ENCODE data around the gene PACSIN2.
"Not testable (repeated sequence)": the region's sequence is repeated elsewhere in the genome, so short reads cannot be mapped to it uniquely, and the experiment has no call there.

PACSIN2 gene

DNA sequence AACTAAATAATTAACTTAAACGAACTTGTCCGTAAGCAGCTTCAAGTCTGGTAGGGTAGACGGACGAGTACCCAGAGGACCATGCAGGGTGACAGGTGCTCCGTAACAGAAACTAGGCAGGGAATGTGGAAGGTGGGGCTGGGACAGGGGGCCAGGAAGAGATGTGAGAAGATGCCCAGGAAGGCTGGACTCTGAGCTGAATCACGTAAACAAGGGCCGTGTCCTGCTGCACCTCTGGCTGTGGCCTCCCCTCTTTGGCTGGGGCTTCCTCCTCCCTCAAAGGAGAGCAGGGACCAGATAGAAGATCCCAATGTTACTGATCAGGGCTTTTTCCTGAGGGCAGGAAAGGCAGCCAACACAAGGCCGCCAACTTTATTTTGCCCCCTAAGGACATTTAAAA, 47.9 kb downstream of the PACSIN2 start:
- no peak for DNase-seq (ENCODE audit: low read depth, low spot score)

DNA sequence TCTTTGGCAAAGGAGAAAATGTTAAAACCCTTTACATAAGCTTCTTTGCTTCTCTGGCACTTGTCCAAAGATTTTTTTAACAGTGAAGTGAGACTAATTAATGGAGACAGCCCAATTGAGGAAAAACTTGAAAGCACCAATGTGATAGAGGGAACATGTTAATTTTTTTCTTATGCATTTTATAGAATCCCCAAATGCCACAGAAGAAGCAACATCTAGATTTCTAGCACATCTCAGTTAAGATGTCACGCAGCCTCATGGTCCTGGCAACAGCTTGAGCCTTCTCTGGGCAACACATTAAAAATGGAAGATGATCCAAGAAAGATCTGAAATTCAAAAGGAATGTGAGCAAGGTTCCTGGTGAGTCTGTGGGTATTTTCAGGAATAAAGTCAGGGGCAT, 48.5 kb downstream of the PACSIN2 start:
- no peak for DNase-seq (ENCODE audit: low read depth, low spot score)

DNA sequence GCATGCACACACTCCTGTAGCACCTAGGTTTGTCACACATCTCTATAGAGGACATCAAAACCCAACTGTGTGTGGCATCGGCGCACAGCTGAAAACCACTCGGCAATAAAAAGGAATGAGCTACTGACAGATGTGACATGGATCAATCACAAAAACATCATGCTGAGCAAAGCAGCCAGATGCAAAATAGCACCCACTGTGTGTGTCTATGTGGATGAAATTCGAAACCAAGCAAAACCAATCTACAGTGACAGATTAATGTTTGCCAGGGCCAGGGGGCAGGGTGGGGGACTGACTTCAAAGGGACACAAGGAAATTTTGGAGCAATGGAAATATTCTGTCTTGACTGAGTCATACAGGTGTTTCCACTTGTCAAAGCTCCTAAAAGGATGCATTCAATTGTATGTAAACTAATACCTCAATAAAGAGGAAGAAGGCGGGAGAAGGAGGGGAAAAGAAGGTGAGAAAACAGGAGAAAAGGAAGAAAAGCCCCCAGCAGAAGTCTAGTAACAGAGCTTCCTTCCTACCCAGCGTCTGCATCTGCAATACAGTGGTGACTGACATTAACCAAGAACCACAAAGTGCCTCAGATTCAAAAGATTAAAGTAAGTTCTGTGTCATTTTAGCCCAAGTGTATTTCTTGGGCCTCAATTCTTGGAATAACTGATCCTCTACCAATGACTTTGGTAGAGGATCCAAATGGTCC, 49.8 kb downstream of the PACSIN2 start:
- DNase-seq (ENCODE audit: low read depth, low spot score), result no peak

DNA sequence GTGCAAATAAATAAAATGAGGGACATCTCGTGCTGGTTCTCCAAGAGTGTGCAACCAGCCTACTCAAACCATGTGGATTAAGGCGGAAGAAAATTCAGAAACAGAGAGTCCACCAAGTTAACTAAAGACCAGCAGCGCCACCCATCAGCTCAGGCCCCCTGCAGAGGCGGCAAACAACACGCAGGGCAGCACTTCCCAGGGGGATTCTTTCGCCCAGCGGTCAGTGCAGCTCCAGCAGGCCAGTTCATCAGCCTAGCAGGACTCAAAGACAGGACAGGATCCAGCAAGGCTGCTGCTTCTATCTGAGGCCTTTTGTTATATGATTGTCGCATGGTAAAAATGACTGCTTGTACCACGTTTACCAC, 51.7 kb downstream of the PACSIN2 start:
- DNase-seq (ENCODE audit: low read depth, low spot score), result no peak

DNA sequence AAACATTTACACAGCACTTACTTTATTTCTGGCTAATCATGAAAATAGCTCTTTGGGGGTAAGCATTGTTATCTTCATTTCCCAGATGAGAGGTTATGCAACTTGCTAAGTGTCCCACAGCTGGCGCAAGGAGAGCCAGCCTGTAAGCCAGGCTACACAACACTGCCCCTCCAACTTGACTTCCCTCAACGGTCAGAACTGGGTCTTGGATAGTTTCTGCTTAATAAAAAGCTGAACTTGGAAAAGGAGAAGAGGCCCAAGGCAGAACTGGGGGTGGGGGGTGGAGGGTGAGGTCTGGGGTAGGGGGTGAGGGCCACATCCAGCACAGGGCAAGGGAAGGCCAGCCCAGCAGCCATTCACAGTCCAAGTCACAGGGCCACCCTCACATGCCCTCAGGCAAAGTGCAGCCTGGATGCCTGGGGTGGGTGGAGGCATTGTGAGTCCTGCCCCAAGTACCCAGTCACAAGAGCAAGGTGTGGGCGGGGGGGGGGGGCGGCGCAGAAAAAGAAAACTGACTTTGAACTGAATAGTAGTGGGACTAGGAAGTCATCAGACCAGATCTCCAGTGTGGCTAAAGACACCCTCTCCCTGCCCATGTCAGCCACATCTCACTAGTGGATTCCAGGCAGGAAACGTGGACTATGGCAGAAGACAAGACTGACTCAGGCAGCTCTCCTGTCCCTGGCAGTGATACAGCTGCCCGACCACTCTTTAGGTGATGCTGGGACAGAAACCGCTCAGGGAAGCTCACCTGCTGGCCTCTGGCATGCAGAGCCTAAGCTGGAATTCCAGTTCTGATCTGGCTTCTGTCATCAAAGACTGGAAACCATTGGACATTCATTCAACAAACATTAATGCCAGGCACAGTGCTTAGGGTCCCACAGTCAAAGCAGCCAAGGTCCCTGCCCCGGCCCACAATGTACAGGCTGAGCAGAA, 52.4 kb downstream of the PACSIN2 start:
- no peak for DNase-seq (ENCODE audit: low read depth, low spot score)

DNA sequence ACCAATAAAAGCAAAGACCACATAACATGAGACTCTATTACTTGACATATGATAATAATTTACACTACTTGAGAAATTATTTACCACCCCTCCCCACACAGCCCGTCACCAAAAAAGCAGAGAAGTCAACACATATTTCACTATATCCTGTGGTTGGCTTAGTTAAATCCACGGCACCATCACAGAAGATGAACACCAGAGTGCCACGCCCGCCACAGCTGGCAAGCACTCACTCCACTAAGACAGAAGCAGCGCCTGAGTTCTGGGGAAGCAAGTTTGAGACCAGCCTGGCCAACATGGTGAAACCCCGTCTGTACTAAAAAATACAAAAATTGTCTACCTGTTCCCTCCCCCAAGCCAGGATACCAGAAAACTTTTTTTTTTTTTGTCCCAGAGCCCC, 53.1 kb downstream of the PACSIN2 start:
- no peak for DNase-seq (ENCODE audit: low read depth, low spot score)

DNA sequence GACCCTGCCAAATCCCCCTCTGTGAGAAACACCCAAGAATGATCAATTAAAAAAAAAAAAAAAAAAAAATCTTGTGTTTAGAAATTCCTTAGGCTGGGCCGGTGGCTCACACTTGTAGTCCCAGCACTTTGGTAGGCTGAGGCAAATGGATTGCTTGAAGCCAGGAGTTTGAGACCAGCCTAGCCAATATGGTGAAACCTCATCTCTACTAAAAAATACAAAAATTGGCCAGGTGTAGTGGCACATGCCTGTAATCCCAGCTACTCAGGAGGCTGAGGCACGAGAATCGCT, 53.6 kb downstream of the PACSIN2 start:
- DNase-seq (ENCODE audit: low read depth, low spot score), result not testable (repeated sequence)

DNA sequence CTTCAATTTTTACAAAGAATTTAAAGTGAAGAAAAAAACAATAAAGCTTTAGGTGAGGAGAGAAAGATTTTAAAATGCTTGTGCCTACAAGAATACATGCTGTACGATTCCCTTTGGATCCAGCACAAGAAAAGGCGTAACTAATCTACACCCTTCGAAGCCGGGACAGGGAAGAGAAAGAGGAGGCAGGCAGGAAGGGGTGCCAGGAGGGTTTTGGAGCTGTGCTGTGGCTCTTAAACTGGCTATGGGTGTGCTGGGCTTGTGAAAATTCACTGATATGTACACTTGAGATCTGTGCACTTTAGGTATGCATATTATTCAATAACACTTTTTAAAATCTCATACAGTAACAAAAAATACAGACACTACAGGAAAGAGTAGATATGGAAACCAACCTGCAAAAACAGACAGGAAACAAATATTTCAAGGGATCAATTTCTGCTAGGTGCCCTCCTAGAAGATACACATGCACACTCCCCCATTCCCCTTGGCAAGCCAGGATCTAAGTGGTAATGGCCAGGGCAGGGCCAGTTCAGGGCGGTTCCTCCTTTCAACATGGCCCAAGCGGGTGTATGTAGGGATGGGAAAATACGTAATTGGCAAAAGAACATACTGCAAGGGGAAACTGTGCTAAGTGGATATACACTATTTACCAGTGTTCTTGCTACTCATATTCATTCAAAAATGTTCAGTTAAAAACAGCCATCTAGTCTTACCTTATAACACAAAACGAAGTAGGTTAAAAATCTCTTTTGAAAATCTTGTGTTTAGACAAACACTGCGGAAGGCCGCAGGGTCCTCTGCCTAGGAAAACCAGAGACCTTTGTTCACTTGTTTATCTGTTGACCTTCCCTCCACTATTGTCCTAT, 54.2 kb downstream of the PACSIN2 start:
- no peak for DNase-seq (ENCODE audit: low read depth, low spot score)

DNA sequence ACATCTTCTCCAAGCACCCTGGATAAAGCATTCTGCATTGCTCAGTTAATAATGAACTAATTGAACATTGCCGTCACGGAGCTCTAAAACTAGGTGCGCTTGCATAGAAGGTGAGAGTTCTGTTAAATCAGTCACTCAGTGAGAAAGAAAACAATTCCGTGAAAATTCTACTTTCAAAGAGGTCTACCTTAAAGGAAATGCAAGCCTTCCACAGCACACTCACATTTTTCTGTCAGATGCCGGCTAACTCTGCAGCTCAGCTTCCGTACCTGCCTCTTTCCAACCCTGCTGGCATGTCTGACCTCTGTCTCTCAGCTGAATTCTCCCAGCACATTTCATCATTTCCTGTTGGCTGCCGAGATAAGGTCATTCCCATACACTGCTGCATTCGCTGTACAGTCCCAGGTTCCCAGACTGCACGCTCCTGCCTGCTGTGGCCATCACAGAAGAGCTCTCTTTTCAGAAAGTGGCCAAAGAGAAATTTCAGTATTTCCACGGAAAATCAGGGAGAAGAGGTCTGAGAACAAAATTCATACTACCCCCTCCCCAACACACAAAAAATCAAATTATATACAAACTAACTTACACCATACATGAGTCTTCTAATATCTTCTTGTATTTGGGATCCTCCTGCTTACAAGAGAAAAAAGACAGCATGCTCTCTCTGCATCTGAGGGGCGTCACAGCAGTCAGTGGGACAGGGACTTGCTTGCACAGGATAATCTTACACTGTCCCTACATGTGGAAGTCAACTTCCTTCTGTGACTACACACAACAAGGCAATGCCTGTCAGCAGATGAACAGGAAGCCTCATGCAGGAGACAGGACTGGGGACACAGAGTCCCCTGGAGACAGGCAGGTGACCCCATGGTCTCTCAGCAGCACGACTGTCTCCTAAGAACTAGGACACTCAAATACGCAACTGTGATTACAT, 55.1 kb downstream of the PACSIN2 start:
- DNase-seq (ENCODE audit: low read depth, low spot score), result no peak

DNA sequence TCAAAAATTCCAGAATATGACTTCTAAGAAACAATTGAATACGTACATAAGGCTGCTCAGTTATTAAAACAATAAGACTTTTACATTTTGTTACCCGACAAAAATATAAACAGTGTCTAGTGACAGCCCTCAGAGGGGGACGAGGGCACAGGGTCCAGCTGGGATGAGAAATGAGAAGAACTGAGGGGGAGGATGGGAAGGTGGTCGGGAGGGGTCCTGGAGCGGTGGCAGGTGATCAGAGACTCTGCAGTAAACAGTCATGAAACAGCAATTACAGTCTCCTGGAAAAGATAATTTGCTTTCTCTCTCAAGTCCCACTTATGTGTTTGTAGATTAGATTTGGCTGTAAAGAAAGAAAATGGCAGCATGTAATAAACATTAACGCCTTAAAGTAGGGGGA, 56.0 kb downstream of the PACSIN2 start:
- DNase-seq (ENCODE audit: low read depth, low spot score), result no peak

DNA sequence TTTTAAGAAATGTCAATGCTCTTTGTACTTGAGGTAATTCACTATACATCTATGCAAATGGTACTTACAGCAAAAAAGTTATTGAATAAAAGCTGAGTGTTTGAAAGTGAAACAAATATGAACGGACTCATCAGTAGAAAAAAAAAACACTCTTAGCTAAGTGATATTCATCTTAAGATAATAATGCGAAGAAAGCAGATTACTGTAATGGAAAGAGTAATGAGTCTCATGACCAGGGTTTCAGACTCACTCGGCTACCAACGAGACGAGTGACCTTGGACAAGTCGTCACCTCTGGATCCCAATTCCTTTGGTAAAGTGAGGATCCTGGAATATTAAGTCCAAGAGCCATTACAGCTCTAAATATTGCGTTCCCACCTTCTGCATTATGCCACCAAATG, 57.0 kb downstream of the PACSIN2 start:
- no peak for DNase-seq (ENCODE audit: low read depth, low spot score)

DNA sequence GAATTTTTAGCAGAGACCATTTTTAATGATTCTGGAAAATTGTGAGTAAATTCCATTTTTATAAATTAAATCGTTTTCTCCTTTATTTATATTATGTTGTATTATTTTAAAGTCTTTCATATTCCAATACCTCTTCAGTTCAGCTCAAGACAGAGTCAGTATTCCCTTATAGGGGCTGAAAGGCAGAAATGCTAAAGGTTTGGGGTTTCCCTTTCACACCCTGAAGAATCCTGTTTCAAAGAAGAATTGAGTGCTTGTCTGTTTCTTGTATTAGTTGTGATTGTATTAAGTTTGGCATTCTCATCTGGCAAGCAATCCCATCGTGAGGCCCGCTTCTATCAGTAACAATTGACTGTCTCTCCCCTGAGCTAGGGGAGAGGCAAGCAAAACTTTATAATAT, 57.4 kb downstream of the PACSIN2 start:
- DNase-seq (ENCODE audit: low read depth, low spot score), result no peak

DNA sequence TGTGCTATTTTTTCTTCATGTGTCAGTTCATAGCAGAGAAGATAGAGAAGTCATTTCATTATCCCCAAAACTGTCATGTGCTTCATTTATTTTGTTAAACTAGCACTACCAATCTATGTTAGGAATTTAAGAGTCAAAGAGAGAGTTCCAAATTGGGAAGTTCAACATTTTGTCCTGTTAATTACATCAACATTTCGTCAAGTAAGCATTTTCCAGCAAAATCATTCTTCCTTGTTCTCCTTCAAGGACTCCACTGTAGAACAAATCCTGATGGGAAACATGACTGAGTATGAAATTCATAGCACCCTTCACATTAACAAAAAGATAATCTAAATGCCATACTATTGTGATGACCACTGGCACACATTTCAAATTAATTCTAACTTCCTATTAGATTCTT, 59.1 kb downstream of the PACSIN2 start:
- DNase-seq (ENCODE audit: low read depth, low spot score), result no peak

DNA sequence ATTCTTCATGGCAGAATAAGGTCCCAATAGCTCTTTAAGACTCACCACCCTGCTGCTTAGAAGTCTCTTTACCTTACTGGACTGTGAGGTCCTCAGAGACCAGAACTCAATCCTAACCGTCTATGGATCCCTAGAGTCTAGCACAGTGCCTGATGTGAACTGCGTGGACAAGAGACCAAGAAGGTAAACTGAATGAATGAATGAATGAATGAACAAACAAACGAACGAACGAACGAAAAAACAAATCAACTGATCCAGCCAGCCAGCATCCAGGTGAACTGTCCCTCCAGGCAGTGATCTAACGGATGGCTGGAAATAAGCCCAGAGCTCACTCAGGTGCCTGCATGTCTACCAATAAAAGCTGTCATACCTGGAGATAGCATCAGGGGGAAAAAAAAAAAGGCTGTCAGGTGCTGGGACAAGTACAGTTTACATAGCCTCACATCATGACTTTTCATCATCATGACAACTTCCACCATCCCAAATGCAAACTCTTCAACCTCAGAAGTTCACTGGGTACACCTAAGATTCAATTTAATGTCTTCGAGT, 59.8 kb downstream of the PACSIN2 start:
- no peak for DNase-seq (ENCODE audit: low read depth, low spot score)

DNA sequence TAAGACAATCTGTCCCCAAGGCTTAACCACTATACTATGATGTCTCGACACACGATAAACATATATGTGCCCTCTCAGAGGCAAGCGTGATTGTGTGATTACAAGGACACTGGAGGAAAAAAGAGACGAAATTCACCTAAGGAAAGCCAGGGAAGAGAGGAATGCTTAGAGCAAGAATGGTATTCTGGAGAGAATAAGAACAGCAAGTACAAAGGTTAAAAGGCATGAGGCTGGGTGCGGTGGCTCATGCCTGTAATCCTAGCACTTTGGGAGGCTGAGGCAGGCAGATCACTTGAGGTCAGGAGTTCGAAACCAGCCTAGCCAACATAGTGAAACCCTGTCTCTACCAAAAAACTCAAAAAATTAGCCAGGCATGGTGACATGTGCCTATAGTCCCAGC, 61.2 kb downstream of the PACSIN2 start:
- DNase-seq (ENCODE audit: low read depth, low spot score), result not testable (repeated sequence)

DNA sequence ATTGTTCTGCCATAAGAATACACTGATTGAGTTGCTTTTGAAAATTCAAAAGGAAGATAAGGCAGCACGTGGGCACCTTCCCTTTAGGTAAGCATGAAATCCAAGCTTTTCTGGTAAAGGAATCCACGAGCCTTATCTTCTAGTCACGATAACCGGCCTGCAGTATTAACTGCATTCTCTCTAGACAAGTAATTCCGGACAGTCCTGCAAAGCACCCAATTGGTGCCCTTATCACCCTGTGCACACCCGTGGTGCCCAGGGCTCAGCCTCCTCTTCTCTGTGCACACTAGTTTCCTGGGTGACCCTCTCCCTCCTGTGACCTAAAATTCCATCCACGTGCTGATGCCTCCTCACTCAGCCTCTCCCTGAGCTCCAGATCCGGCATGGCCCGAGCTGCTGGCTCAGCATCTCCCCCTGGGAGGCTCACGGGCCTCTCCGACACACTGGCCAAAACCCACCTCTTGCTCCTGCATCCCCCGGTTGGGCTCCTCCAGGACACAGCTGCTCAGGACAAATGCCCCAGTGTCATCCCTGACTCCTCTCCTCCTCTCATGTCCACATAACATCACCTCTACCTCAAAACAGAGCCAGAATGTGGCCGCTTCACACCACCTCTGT, 63.7 kb downstream of the PACSIN2 start:
- no peak for DNase-seq (ENCODE audit: low read depth, low spot score)

DNA sequence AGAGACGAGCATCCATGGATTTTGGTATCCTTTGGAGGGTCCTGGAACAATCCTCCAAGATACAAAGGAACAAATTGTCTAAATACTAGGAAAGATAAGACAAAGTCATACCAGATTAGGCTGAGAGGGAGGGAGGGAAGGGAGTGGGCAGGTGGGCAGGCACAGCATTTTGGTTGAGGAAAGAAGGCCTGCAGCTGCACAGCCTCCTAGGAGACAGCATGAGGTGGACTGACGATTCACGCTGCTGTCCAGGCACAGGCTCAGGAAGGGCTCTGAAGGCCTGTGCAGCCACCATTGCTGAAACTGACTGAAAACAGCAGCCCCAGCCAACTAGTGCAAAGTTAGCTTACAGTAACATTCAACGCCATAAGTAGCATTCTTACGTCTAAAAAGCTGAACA, 64.7 kb downstream of the PACSIN2 start:
- no peak for DNase-seq (ENCODE audit: low read depth, low spot score)

DNA sequence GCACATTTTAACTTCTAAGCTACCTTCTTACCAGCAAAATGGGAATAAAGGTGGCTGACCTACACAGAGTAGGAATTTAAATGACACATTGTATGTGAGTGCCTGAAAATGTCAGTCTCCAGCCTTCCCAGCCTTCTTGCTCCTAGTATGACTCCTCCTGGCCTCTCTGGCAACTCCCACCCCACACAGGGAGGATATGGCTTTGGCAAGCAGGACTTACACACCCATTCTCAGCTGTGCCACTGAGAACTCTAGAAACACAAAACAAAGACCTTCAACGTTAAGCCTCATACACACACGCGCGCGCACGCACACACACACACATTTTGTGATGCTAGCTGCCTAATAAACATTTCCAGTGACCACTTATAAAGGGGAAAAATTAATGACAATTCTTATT, 65.8 kb downstream of the PACSIN2 start:
- DNase-seq (ENCODE audit: low read depth, low spot score), result no peak

DNA sequence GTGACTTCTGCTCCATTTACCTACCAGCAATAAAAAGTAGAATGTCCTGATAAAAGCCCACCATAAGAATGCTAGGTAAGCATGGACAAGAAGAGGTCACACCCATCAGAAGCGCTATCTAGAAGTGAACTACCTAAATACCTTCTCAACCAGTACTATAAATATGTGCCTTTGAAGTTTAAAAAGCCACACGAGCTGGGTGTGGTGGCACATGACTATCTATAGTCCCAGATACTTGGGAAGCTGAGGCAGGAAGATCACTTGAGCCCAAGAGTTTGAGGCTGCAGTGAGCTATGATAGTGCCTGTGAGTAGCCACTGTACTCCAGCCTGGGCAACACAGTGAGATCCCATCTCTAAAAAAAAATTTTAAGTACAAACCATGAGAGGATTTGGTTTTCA, 66.7 kb downstream of the PACSIN2 start:
- DNase-seq (ENCODE audit: low read depth, low spot score), result no peak

DNA sequence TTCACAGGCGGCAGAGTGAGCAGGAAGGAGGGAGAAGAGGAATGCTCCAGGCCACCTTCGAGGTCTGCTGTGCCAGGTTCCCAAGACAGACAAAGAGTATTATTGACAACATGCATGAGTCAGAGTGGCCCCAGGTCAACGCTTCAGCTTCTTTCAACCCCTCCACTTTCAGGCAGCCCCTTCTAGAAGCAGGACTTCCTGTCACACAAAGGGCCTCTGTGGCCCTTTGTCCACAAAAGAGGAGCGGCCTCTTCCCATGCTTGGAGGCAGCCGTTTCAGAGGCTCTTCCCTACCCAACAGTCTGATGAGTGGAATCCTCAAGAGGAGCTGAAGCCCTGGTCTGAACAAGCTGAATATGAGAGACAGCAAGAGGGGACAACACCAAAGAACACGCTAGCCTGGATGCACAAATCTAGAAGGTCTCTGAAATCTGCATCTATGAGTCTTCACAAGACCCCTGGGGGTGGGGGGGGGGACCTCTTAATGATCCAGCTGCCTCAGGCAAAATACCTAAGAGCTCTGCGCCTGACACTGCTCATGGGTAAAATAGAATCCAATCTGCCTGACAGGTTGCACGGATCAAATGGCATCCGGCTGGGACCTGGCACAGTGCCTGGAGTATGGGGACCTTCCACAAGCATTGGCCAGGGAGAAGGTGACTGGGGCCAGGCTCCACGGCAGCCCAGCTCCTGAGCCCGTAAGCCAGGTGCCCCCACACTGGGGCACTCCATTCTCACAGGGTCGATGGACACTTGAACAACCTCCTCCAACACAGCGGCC, 67.5 kb downstream of the PACSIN2 start:
- no peak for DNase-seq (ENCODE audit: low read depth, low spot score)
